ENCODE results near the gene KNG1. TPM values are rescaled to one million over a fixed set of nuclear protein-coding genes. Genes with fewer than 3 reads are reported as not detected.

Gene KNG1
- total and polyA plus RNA-seq, 7 donors, result 0.16 to 0.26 TPM; not detected in 5

DNA sequence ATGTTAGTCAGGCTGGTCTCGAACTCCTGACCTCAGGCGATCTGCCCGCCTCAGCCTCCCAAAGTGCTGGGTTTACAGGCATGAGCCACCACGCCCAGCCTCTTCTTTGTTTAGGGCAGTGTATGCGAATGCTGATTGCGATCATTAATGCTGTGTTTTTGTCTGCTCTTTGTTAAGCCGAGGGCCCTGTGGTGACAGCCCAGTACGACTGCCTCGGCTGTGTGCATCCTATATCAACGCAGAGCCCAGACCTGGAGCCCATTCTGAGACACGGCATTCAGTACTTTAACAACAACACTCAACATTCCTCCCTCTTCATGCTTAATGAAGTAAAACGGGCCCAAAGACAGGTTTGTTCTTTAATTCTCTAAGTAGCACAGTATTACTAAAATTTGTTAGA, 7.8 kb downstream of the KNG1 start:
- no peak for TF ChIP-seq CTCF (IDR thresholded peaks at IDR 0.05)
- Histone ChIP-seq H3K27ac (no peak overlapping the region), H3K4me3 (no peak overlapping the region), H3K36me3 (ENCODE audit: insufficient read depth in 1 of 2, low read depth in 1 of 2) (no peaks in the 10 kb centered on the region), H3K27me3 (ENCODE audit: insufficient read depth in 3 of 3, low read length in 2 of 3) (no peaks in the 10 kb centered on the region), H3K4me1 (no peaks in the 10 kb centered on the region), H3K9me3 (no peaks in the 10 kb centered on the region)
- ATAC-seq (no peak), DNase-seq (no peak)
- 71 to 80% (median 72%) methylated on average over 12 of the region's 12 CpGs for WGBS, 3 donors
- intact Hi-C loops (cut with DNase I), result no loop called here

GRCh38 chr3:186732169-186732766, 15.1 kb downstream of the KNG1 start:
- DNase-seq (no peak), ATAC-seq (no peak)
- intact Hi-C loops (cut with DNase I), result no loop called here
- 88 to 91% (median 90%) methylated on average over 4 of the region's 4 CpGs for WGBS, 3 donors
- no peaks in the 10 kb centered on the region for H3K9me3 ChIP-seq
- TF ChIP-seq CTCF (IDR thresholded peaks at IDR 0.05), result no peak
- H3K36me3 ChIP-seq (ENCODE audit: insufficient read depth in 1 of 2, low read depth in 1 of 2), result no peaks in the 10 kb centered on the region
- no peak overlapping the region for H3K4me3 ChIP-seq
- no peaks in the 10 kb centered on the region for H3K4me1 ChIP-seq
- H3K27ac ChIP-seq, result no peak overlapping the region
- no peaks in the 10 kb centered on the region for H3K27me3 ChIP-seq (ENCODE audit: insufficient read depth in 3 of 3, low read length in 2 of 3)

GRCh38 chr3:186742618-186743380, 25.6 kb downstream of the KNG1 start:
- Histone ChIP-seq H3K27ac (no peak overlapping the region), H3K36me3 (ENCODE audit: insufficient read depth in 1 of 2, low read depth in 1 of 2) (no peaks in the 10 kb centered on the region), H3K4me3 (no peak overlapping the region), H3K27me3 (ENCODE audit: insufficient read depth in 3 of 3, low read length in 2 of 3) (no peaks in the 10 kb centered on the region), H3K9me3 (no peaks in the 10 kb centered on the region), H3K4me1 (no peaks in the 10 kb centered on the region)
- WGBS, 3 donors, result 83 to 93% (median 86%) methylated on average over 7 of the region's 7 CpGs
- no peak for DNase-seq
- intact Hi-C loops (cut with DNase I), result no loop called here
- TF ChIP-seq CTCF (IDR thresholded peaks at IDR 0.05), result no peak
- ATAC-seq, result no peak

DNA sequence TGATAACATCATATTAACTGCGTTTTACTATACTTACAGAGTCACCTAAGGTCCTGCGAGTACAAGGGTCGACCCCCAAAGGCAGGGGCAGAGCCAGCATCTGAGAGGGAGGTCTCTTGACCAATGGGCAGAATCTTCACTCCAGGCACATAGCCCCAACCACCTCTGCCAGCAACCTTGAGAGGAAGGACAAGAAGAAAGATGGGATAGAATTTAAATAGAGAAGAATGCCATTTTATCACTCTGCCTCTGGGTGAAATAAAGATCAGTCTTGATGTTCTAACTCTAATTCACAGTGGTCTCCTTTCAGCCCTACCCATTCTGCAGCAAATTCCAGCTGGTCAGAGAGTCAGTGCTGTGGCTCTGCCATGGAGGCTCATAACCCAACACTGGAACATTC, 26.5 kb downstream of the KNG1 start:
- H3K9me3 ChIP-seq, result no peaks in the 10 kb centered on the region
- no peaks in the 10 kb centered on the region for H3K27me3 ChIP-seq (ENCODE audit: insufficient read depth in 3 of 3, low read length in 2 of 3)
- intact Hi-C loops (cut with DNase I), result no loop called here
- no peak overlapping the region for H3K4me3 ChIP-seq
- no peaks in the 10 kb centered on the region for H3K4me1 ChIP-seq
- DNase-seq, result no peak
- H3K36me3 ChIP-seq (ENCODE audit: insufficient read depth in 1 of 2, low read depth in 1 of 2), result no peaks in the 10 kb centered on the region
- no peak overlapping the region for H3K27ac ChIP-seq
- ATAC-seq, result no peak
- WGBS, 3 donors, result 80 to 82% (median 82%) methylated on average over 3 of the region's 3 CpGs
- TF ChIP-seq CTCF (IDR thresholded peaks at IDR 0.05), result no peak

Measured in psoas muscle (tissue), 8 donors.